ENCODE results near the gene CTSH. TPM values are rescaled to one million over a fixed set of nuclear protein-coding genes. Genes with fewer than 3 reads are reported as not detected.

CTSH gene
- total and polyA plus RNA-seq, 12 donors = 26.4 to 122 (median 62.5) TPM

DNA sequence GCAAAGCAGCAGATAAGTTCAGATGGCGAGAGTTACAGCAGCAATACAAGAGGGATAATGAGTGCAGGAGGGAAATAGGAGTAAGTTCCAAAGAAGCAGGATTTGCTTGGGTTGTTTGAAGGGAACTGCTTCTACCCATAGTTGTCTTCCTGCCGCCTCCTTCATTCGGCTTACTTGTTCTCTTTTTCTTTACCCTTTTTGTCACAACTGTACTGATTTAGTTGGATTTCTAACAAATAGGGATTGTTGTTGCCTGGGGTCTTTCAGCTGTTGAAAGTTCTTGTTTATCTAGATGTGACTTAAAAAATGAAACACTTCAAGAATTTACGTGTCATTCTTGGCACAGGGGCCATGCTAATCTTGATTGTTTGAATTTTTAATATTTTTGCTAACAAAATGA, 46.3 kb downstream of the CTSH start:
- Histone ChIP-seq H3K27ac (no peak overlapping the region), H3K9me3 (no peaks in the 10 kb centered on the region), H3K27me3 (no peaks in the 10 kb centered on the region), H3K4me3 (no peak overlapping the region), H3K4me1 (peaks cover 0 to 20% (median 13%) of the 10 kb centered on the region in 9 donors), H3K36me3 (peaks cover 0 to 100% (median 75%) of the 10 kb centered on the region in 9 donors)
- intact Hi-C loops (cut with DNase I) = no loop called here
- no peak for ATAC-seq
- TF ChIP-seq, protein P1, sequence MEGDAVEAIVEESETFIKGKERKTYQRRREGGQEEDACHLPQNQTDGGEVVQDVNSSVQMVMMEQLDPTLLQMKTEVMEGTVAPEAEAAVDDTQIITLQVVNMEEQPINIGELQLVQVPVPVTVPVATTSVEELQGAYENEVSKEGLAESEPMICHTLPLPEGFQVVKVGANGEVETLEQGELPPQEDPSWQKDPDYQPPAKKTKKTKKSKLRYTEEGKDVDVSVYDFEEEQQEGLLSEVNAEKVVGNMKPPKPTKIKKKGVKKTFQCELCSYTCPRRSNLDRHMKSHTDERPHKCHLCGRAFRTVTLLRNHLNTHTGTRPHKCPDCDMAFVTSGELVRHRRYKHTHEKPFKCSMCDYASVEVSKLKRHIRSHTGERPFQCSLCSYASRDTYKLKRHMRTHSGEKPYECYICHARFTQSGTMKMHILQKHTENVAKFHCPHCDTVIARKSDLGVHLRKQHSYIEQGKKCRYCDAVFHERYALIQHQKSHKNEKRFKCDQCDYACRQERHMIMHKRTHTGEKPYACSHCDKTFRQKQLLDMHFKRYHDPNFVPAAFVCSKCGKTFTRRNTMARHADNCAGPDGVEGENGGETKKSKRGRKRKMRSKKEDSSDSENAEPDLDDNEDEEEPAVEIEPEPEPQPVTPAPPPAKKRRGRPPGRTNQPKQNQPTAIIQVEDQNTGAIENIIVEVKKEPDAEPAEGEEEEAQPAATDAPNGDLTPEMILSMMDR (IDR thresholded peaks at IDR 0.05) = no peak
- 85 to 87% methylated on average over 4 of the region's 4 CpGs for WGBS, 2 donors
- DNase-seq = no peak

DNA sequence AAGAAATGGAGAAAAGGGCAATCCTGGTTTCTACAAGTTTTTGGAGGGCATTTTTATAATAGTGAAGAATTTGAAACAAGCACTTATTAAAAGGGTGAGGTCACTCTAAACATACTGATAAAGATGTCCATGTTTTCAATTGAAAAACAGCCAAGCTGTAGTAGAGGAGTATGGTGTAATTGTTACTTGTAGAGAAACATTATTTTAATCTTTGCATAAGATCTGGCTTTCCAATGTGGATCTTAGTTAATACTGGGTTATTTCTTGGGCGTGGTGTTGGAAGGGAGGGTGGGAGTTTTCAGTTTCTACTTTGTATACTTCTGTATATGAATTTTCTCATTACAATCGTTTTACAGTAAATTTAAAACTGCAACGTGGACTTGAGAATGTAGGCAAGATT, 49.4 kb downstream of the CTSH start:
- intact Hi-C loops (cut with DNase I) = no loop called here
- ATAC-seq = no peak
- DNase-seq = no peak
- Histone ChIP-seq H3K27me3 (no peaks in the 10 kb centered on the region), H3K36me3 (peaks cover 0 to 100% (median 84%) of the 10 kb centered on the region in 9 donors), H3K4me1 (no peaks in the 10 kb centered on the region), H3K9me3 (no peaks in the 10 kb centered on the region), H3K27ac (no peak overlapping the region), H3K4me3 (no peak overlapping the region)
- TF ChIP-seq, protein P1 (IDR thresholded peaks at IDR 0.05) = no peak
- 84 to 85% methylated on average over 3 of the region's 3 CpGs for WGBS, 2 donors

DNA sequence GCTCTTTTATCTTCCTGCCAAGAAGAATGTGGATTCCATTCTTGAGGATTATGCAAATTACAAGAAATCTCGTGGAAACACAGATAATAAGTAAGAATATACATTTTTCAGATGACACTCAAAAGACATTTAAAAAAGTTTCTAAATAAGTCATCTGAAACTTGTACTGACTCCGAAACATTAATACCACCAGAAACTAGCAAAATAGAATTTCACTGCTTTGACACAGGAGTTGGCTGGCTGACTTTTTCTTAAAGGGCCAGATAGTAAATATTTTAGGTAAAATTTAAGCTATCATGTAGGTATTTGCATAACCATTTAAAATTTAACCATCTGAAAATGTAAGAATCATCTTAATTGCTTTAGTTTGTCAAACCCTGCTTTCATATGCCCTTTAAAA, 51.3 kb downstream of the CTSH start:
- DNase-seq = no peak
- intact Hi-C loops (cut with DNase I) = no loop called here
- H3K27me3 ChIP-seq = no peaks in the 10 kb centered on the region
- peaks cover 0 to 3% (median 0%) of the 10 kb centered on the region in 9 donors for H3K4me1 ChIP-seq
- no peak overlapping the region for H3K4me3 ChIP-seq
- peaks cover 0 to 100% (median 70%) of the 10 kb centered on the region in 9 donors for H3K36me3 ChIP-seq
- TF ChIP-seq, protein P1 (IDR thresholded peaks at IDR 0.05) = no peak
- H3K9me3 ChIP-seq = no peaks in the 10 kb centered on the region
- no peak for ATAC-seq
- H3K27ac ChIP-seq = no peak overlapping the region
- 72 to 82% methylated on average over 2 of the region's 2 CpGs for WGBS, 2 donors

DNA sequence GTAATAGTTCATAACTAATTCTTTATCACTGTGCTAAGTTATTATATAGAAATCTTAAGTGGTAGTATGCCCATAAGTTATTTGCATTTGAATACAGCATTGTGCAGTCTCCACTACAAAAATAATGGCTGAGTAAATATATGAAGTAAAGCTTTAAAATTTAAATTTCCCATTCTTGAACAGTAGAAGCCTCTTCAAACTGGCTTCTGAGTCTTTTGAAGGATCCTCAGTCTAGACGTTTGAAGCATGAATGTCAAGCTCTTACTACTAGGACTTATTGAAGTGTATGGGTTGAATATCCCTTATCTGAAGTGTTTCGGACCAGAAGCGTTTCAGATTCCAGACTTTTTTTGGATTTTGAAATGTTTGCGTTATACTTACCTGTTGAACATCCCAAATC, 55.8 kb downstream of the CTSH start:
- ATAC-seq (no peak), DNase-seq (no peak)
- no peak overlapping the region for H3K4me3 ChIP-seq
- no peak overlapping the region for H3K27ac ChIP-seq
- WGBS, 2 donors = 76 to 82% methylated on average over 4 of the region's 4 CpGs
- intact Hi-C loops (cut with DNase I) = no loop called here
- no peaks in the 10 kb centered on the region for H3K9me3 ChIP-seq
- H3K4me1 ChIP-seq = peaks cover 0 to 44% (median 14%) of the 10 kb centered on the region in 9 donors
- TF ChIP-seq, protein P1 (IDR thresholded peaks at IDR 0.05) = no peak
- H3K27me3 ChIP-seq = no peaks in the 10 kb centered on the region
- H3K36me3 ChIP-seq = peaks cover 0 to 100% (median 52%) of the 10 kb centered on the region in 9 donors
